HG03135 (cell line): ENCODE data around the gene TTC17.

Experiments used
- ATAC-seq: cut with Tn5 transposase; IDR thresholded peaks from one replicate; pipeline ENCODE4 v1.9.1; 2021; ENCODE audit warnings: mild to moderate bottlenecking, moderate library complexity; ENCODE audit not compliant: unreplicated experiment

Gene TTC17

DNA sequence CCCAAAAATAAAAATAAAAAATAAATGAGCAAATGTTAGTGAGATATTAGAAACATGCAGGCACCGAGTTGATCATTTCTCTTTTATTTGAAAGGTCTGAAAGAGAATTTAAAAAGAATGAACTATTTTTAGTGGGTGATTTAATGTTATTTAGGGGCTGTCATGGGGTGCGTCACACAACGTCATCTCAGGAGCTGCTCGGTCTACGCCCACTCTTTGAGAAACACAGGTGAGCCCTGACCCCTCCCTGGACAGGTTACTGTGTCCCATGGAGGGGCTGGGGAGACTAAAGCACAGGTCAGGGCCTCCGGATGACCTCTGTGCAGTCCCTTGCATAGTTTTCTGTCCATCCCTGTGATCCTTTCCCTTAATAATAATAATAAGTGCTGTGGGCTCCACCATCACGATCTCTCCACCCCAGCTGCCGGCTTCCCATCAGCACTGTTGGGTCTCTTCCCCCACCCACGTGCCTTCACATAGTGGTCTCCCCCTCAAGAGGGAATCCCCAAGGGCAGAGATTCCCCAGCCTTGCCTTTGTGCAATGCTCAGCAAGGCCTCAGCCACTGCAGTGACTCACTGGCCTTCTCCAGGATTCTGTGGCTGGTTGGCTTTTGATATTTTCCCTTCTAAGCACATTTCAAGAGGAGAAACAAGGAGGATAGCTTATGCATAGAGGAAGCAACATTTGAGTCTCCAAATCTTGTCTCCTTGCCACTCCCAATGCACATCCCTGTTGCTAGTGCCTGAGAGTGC, 159.9 kb downstream of the TTC17 start:
- no peak for ATAC-seq

DNA sequence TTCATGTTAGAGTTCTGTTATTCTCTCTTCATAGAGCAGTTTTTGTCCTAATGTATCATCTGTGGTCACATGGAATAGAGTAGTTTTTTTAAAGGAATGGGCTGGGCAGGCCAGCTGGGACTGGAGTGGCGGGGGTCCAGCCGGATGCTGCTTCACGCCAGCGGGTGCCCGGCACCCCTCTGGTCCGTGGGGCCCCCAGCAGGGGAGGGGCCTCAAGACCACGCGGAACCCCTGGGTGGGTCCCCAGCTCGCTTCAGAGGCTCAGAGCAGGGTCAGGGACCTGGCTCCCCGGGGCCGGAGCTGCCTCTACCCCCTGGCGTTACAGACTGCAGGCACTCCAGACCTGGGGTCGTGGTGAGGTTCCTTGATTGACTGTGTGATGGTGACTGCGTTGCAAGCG, 162.8 kb downstream of the TTC17 start:
- no peak for ATAC-seq

DNA sequence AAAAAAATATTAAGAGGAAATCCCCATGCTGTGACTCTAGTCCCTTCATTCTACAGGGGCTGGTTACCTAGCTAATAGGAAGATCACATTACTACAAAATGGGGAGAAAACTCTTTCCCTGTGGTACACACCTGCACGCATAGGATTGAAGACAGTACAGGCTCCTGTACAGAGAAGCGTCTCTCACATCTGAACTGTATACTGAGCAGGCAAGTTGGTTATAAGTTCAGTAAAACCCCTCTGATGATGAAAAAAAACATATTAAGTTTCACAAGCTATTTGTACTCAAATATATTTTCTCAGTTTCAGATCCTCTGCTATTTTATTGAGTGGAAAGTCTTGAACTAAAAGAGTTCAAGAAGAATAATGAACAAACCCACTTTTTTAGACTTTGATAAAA, 164.9 kb downstream of the TTC17 start:
- ATAC-seq, result no peak

DNA sequence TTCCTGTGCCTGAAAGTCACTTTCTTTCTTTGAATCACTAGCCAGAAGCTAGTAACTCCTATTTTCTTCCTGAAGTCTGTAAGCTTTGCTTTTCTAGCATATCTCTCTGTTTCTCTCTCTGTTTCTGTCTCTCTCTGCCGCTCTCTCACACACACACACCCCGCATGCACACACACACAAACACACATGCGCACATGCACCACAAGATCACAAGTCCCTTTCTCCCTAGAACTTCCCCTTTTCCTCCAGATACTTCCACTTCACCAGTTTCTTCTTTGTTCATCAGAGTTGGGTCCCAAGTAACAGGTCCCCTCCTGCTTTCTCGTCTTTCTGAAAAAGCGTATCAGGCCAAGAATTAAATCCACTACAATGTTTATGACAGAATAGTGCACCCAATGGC, 173.3 kb downstream of the TTC17 start:
- ATAC-seq, result no peak

DNA sequence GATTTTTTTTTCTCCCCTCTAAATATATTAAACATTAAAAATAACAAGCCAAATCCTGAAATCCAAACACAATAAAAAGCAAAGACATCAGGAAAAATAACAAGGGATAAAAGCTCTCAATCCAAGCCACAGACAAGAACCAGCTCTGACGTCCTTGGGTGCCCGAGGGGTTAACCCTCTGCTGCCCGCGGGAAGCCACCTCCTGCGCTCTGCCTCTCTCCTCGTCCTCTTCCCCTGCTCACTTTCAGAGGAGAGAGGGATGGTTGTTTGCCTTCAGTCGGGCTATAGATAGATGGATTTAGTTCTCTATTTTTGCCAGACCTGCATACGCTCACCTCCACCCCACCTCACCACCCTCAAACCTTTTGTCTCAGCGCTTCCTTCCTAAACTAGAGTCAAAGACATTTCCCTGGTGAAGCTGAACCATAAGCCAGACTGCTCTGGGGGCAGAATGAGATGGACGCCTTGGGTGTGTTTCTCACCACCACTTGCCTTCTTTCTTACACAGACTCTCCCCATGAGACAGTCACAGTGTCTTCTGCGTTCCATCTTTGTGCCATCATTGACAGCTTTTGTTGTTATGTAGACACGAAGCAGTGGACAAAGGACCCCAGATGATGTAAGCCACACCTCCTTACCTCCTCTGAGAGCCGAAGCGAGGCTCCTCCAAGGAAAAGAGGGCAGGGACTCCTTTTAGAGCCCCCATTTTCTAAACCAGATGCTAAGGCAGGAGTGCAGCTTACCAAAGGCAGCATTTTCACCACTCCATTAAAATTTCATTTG, 179.3 kb downstream of the TTC17 start:
- no peak for ATAC-seq

DNA sequence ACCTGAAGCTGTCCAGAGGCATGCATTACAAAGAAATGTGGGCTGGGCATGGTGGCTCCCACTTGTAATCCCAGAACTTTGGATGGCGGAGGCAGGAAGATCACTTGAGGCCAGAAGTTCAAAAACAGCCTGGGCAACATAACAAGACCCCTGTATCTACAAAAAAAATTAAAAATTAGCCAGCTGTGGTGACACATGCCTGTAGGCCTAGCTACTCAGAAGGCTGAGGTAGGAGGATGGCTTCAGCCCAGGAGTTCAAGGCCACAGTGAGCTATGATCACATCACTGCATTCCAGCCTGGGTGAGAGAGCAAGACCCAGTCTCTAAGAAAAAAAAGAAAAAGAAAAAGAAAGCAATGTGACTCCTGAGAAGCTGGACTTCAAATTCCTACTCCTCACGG, 183.3 kb downstream of the TTC17 start:
- no peak for ATAC-seq

DNA sequence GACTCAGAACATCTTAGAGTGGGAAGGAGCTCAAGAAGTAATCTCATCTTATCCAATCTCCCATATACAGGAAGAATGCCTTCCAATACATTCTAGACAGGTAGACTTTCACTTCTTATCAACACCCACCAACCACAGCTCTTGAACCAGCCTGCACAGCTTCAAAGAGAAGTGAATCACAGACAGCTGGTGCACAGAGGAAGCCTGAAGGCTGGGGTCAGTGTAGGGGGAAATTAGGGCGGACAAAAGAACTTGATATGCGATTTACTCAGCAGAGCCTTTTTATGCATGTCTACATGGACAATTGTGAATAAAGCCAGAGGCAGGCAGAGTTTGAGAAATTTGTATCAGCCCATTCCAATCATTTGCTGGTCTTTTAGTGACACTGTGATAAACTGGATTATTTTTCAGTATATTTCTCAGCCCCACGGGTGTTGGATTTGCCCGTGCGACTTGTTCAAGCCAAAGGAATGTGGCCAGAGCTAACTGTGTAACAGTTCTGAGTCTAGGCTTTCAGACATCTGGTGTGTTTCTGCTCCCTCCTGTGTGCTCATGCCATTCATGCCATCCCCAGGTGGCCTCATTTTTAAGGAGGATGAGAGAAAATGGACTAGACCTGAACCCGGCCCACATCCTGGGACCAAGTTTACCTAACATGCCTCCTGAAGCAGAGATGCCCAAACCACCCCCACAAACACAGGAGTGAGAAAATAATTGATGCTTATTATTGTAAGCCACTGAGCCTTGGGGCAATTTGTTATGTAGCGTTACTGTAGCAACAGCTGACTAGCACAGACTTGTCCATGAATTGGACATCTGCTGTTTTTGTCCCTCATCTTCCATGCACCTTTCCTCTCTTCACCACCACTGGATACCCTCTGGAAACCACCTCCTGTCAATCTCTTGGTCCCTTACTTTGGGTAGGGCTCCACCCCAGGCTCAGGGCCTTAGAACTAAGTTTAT, 184.3 kb downstream of the TTC17 start:
- ATAC-seq, result no peak
